Fibroblast of skin of left biceps (primary cell): ENCODE measurements around the gene RTP5.

Experiments used
- DNase-seq, 2 experiments: peaks; one replicate each; pipeline ENCODE4 v3.0.0-alpha.2; 2013; ENCODE audit warnings: low read depth in 2 of 2

Gene RTP5

DNA sequence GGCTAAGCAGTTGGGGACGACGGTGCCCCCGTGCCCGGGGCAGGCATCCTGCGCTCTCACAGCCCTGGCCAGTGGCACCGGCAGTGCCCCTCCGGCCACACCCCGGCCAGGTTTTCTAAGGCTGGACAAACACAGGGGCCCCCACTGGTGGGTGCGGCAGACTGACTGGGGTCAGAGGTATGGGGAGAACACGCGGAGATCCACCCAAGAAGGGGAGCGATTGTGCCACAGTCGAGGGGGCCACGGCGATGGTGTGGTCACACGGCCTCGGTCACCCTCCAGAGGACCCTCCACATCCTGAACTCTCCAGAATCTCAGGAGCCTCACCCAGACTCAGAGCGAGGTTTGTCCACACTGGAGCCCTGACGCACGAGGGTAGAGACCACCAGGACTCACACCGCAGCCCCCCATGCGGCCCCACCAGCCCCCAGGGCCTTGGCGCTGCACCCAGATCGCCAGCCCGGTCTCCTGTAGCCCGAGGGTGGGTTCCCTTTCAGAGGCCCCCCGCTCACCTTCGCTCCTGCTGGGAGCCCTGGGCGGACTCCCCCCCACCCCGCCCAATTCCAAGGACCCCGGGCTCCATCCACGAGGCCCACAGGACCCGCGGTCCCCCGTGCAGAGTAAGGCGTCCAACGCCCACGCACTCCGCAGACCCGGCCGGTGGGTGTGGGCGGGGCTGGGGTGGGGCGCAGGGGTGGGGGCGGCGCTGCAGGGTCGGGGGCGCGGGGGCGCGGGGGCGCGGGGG is 26.0 kb upstream of the RTP5 start:
- no peak for DNase-seq

- no peak for DNase-seq
Observed at GRCh38 chr2:241844066-241844728, 25.3 kb upstream of the RTP5 start.

DNA sequence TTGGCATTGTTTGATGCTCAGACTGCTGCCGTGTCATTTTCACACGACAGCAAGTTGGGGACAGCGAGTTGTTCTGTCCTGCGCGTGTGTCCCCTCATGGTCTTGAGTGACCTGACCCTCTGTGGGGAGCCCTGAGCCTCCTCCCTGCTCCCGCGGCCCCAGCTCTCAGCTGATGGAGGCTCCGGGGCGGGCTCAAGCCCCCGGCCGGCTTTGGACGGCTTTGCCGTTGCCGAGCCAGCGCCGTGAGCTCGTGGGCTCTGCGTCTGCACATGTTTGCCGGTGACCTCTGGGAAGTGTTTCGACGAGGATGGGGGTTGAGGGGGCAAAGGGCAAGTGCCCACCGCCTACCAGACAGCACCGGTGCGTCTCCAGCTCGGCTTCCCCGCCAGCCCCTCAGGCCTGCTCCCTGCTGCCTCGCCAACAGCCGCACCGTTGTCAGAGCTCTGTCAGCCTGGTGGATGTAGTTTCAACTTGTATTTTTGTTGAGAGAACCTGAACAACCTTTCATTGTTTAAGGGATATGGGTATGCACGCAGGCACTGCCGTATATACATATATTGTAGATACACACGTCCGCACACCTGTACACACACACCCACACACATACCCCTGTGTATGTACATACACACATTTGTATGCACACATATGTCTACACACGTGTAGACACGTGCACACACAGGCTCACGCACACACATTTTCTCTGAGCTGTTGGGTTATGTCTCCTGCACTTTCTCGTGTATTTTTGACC is 24.5 kb upstream of the RTP5 start:
- no peak for DNase-seq

GRCh38 chr2:241846406-241846805 is 23.1 kb upstream of the RTP5 start:
- DNase-seq: no peak

DNA sequence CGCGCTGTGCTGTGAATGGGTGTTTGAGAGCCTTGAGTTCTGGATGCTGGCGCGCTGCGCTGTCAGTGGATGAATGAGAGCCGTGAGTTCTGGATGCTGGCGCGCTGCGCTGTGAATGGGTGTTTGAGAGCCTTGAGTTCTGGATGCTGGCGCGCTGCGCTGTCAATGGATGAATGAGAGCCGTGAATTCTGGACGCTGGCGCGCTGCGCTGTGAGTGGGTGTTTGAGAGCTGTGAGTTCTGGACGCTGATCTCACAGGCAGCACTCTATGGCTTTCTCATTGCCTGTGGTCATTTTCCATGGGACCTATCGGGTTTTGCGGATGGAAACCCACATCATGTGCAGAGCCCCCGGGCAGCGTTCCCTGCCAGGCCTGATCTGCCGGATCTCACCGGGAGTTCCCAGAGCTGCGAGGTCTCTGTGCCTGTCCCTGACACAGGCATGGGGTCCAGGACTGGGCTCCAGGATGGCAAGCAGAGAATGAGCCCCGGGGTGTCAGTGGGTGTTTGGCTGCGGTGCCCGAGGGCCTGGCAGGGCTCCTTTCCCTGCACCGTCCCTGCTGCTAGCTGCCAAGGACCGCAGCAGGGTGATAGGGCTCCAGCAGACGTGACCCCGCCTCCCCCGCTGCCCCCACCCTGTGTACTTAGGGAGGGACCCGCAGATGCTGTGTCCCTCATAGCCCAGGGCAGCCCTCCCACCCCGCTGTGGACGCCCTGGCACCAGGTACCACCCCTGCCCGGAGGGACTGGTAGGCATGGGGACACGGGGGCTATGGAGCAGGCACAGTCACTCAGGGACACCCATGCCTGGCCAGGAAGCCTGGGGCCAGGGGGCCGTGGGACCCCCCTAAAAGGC is 20.5 kb upstream of the RTP5 start:
- no peak for DNase-seq

- no peak for DNase-seq
Observed at GRCh38 chr2:241849616-241850543, 19.6 kb upstream of the RTP5 start.

GRCh38 chr2:241850544-241851324 is 18.8 kb upstream of the RTP5 start:
- DNase-seq: no peak

GRCh38 chr2:241851325-241852115 is 18.0 kb upstream of the RTP5 start:
- DNase-seq: no peak

DNA sequence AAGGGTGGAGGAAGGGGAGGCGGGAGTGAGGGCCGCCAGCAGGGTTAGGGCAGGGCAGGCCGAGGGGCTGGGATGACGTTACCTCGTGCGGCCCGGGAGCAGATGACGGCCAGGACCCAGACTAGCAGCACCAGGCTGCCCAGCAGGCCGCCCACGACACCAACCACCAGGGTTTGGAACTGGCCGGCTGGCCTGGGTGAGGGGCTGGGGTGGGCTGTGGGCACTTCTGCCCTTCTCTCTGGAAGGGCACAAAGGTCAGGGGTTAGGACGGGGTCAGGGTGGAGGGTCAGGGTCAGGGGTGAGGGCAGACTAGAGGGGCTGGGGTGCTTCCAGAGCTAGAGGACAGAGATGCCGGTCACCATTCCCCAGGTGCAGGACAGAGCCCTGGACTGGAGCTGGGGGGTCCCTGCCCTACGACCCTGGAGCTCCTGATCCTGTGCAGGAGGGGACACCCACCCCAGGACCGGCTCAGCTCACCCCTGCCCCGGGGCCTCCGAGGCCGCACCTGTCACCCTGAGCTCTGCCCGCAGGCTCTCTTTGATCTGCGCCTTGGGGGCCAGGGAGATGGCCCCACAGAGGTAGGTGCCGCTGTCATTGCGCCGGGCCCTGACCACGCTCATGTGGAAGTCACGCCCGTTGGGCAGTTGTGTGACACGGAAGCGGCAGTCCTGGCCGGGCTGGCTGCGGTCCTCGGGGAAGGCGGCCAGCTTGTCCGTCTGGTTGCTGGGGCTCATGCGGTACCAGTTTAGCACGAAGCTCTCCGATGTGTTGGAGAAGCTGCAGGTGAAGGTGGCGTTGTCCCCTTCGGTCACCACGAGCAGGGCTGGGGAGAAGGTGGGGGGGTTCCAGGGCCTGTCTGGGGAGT is 17.2 kb upstream of the RTP5 start:
- no peak for DNase-seq

GRCh38 chr2:241852981-241853631 is 16.4 kb upstream of the RTP5 start:
- no peak for DNase-seq

DNA sequence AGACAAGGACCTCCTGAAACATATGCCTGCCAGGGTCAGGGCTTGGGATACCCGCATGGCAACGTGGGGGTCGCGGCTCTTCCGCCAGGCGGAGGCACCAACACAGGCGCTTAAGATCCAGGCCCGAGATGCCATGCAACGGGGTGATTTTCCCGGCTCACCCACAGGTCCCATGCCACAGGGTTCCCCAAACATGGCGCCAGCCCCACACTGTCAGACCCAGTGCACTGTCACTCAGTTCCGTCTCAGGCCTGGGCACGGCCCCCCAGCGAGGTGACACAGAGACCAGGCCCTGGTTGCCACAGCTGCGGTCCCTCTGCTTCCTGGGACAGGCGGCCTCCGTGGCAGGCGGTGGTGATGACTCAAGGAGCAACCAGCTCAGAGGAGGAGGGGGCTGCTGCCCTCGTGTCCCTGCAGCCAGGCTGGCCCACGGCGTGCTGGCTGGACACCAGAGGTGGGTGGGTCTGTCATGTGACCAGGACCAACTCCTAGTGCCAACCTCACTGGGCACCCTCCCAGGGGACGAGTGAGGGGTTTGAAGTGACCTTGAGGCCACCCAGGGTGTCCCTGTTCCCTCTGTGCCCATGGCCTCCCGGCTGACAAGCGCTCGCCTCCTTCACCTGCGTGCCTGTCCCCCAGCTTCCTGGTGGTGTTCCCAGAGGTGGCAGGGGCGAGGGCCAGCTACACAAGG is 15.7 kb upstream of the RTP5 start:
- DNase-seq: no peak

GRCh38 chr2:241854342-241855244 is 14.9 kb upstream of the RTP5 start:
- no peak for DNase-seq

DNA sequence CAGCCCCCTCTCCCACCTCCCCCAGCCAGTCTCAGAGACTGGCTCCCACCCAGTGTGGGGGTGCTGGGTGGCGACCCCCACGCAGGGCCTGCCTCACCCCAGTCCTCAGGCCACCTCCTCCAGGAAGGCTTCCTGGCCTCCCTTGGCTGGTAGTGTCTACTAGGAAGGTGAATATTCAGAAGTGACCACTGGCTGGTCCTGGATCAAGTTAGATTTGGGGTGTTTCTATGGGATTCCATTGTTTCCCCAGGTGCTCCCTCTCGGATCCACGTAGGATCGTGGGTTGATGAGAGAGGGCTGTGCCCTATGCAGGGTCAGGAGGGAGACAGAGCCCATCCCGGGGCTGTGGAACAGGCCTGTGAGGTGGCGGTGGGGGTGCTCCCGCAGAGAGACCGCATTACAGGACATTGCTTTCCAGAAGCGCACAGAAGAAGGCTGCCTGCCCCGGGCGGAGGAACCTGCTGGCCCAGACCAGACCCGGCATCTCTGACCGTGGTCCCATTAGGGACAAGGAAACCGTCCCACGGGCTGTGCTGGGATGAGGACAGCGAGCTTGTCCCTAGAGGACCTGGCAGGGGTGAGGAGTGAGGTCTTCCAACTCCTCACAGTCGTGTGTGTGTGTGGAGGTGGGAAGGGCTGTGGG is 14.2 kb upstream of the RTP5 start:
- no peak for DNase-seq

- DNase-seq: no peak
Observed at GRCh38 chr2:241855888-241856422, 13.6 kb upstream of the RTP5 start.

DNA sequence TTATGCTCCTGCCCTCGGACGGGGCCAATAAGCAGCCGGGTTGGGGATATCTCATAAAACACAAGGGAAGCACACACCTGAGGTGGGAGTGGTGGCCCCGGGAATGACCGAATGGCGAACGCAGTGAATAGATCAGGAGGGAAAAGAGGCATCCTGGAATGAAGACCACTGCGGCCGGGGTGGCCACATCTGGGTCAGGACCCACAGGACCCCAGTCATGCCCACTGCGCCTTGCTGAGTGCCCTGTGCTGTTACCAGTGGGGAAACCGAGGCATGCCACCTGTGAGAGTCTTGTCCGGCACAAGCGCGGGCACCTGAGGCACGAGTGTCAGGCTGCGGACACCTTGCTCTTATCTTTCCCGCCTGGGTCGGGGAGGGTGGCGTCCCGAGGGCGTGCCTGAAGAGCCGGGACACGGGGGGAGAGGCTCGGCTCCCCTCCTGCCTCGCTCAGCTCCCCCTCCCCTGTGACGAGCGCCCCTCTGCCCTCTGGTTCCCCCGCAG is 12.4 kb upstream of the RTP5 start:
- DNase-seq: no peak
